ENCODE data around the gene NUP205. TPM values are rescaled to one million over a fixed set of nuclear protein-coding genes. Genes with fewer than 3 reads are reported as not detected.
A peak's percentile ranks its signal among the peaks of the same experiment; 100 is the strongest.

NUP205 gene
- total RNA-seq, 1 donor from 2014 or later: 45.0 TPM

DNA sequence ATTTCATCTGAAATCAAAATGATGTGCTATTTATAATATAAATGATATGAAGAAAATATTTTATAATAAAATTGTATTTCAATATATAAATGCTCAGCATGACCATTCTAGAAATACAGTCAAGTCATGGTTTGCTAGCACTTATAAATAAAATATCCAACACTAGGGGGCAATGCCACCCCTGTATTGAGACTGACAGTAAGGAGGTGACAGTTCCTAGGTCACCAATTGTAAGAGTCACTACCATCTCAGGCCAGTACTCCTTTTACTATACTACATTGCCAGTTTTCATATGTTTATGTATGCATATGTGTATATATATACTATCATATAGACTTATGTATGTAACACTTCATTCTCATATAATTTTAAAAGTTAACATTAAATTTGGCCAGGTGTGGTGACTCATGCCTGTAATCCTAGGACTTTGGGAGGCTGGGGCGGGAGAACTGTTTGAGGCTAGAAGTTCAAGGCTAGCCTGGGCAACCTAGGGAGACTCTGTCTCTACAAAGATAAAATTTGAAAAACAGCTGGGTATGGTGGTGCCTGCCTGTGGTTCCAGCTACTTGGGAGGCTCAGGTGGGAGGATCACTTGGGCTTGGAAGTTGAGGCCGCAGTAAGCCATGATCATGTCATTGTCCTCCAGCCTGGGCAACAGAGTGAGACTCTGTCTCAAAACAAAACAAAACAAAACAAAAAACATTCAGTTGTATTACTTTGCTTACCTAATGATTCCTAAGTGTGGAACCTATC, 45.4 kb upstream of the NUP205 start:
- Histone ChIP-seq H3K4me3 (ENCODE audit: low read depth, low read length) (no peak overlapping the region), H3K36me3 (ENCODE audit: control insufficient read depth, insufficient read depth, low read length) (no peaks in the 10 kb centered on the region), H3K27me3 (ENCODE audit: control insufficient read depth, insufficient read depth, low read length) (no peaks in the 10 kb centered on the region)
- no peak for FAIRE-seq
- DNase-seq (ENCODE audit: low read depth): peak; percentile 80
- TF ChIP-seq, protein P1, sequence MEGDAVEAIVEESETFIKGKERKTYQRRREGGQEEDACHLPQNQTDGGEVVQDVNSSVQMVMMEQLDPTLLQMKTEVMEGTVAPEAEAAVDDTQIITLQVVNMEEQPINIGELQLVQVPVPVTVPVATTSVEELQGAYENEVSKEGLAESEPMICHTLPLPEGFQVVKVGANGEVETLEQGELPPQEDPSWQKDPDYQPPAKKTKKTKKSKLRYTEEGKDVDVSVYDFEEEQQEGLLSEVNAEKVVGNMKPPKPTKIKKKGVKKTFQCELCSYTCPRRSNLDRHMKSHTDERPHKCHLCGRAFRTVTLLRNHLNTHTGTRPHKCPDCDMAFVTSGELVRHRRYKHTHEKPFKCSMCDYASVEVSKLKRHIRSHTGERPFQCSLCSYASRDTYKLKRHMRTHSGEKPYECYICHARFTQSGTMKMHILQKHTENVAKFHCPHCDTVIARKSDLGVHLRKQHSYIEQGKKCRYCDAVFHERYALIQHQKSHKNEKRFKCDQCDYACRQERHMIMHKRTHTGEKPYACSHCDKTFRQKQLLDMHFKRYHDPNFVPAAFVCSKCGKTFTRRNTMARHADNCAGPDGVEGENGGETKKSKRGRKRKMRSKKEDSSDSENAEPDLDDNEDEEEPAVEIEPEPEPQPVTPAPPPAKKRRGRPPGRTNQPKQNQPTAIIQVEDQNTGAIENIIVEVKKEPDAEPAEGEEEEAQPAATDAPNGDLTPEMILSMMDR (IDR thresholded peaks at IDR 0.05; ENCODE audit: insufficient read depth, low read length, severe bottlenecking): peak; percentile 36

DNA sequence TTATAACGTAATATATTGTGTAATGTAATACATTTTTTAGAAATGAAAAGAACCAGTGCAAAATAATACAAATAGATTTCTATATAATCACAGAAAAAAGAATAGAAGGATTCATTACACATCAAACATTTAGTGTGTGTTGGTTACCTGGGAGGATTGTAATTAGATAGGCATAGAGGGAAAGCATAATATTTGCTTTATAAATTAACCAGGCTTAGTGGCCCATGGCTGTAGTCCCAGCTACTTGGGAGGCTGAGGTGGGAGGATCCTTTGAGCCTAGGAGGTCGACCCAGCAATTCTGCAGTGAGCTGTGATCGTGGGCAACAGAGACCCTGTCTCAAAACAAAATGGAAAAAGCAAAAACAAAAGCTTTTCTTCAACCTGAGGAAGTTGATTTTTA, 42.9 kb upstream of the NUP205 start:
- no peaks in the 10 kb centered on the region for H3K27me3 ChIP-seq (ENCODE audit: control insufficient read depth, insufficient read depth, low read length)
- no peak overlapping the region for H3K4me3 ChIP-seq (ENCODE audit: low read depth, low read length)
- TF ChIP-seq, protein P1 (IDR thresholded peaks at IDR 0.05; ENCODE audit: insufficient read depth, low read length, severe bottlenecking): no peak
- FAIRE-seq (no peak), DNase-seq (ENCODE audit: low read depth) (no peak)
- H3K36me3 ChIP-seq (ENCODE audit: control insufficient read depth, insufficient read depth, low read length): no peaks in the 10 kb centered on the region

DNA sequence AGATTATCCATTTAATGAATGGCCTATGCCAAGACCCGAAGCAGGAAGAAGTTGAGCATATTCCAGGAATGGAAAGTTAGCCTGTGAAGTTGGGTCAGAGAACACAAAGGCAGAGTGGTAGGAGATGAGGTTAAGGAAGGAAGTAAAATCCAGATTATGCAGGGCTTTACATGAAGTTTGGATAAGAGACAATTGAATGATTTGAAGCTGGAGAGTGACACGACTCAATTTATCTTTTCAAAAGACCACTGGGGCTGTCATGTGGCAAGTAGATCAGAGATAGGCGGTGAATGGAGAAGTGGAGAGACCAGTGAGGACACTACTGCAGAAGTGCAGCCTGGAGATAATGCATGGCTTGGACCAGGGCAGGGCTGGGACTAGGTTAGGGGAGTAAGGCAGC, 40.7 kb upstream of the NUP205 start:
- Histone ChIP-seq H3K36me3 (ENCODE audit: control insufficient read depth, insufficient read depth, low read length) (no peaks in the 10 kb centered on the region), H3K4me3 (ENCODE audit: low read depth, low read length) (no peak overlapping the region), H3K27me3 (ENCODE audit: control insufficient read depth, insufficient read depth, low read length) (no peaks in the 10 kb centered on the region)
- TF ChIP-seq, protein P1 (IDR thresholded peaks at IDR 0.05; ENCODE audit: insufficient read depth, low read length, severe bottlenecking): no peak
- FAIRE-seq: no peak
- DNase-seq (ENCODE audit: low read depth): no peak

DNA sequence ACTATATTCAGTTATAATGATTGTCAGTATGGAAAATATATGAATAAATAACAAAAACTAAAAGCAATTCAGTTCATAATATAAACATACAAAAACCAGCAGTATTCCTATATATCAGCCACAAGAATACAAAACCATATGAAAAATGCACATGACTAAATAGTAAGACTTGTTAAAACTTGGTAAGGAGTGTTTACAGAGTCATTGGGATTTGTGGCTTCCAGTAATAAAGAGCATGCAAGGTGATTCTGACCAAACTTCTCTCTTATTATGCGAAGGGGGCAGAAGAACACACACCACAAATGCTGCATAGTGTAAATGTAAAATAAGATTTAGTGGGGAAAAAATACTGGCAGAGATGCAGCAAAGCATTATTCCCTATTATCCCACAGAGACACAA, 39.0 kb upstream of the NUP205 start:
- DNase-seq (ENCODE audit: low read depth) (peak; percentile 66), FAIRE-seq (no peak)
- TF ChIP-seq, protein P1 (IDR thresholded peaks at IDR 0.05; ENCODE audit: insufficient read depth, low read length, severe bottlenecking): no peak

DNA sequence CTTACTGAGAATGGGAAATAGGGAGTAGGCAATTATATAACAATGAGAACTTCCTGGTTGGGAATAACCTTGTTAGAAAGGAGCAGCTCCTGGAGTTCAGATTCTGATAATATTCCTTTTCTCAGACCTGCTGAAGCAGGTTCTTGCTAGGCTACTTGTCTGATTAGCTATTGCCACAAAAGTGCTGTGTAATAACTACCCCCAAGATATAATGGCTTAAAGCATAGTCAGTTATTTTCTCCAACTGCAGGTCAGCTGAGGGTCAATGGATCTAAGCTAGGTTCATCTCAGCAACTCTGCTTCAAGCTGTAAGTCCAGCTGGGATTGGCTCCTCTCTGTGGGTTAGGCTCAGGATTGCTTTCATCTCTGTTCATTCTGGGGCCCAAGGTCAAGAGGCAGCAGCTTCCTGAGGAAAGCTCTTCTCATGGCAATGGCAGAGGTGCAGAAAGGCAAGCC, 38.5 kb upstream of the NUP205 start:
- DNase-seq (ENCODE audit: low read depth) (no peak), FAIRE-seq (no peak)
- Histone ChIP-seq H3K36me3 (ENCODE audit: control insufficient read depth, insufficient read depth, low read length) (no peaks in the 10 kb centered on the region), H3K4me3 (ENCODE audit: low read depth, low read length) (no peak overlapping the region), H3K27me3 (ENCODE audit: control insufficient read depth, insufficient read depth, low read length) (no peaks in the 10 kb centered on the region)
- TF ChIP-seq, protein P1 (IDR thresholded peaks at IDR 0.05; ENCODE audit: insufficient read depth, low read length, severe bottlenecking): no peak

More for the DNA sequence above, 39.0 kb upstream of the NUP205 start:
- H3K27me3 ChIP-seq (ENCODE audit: control insufficient read depth, insufficient read depth, low read length): no peaks in the 10 kb centered on the region
- H3K36me3 ChIP-seq (ENCODE audit: control insufficient read depth, insufficient read depth, low read length): no peaks in the 10 kb centered on the region
- no peak overlapping the region for H3K4me3 ChIP-seq (ENCODE audit: low read depth, low read length)

DNA sequence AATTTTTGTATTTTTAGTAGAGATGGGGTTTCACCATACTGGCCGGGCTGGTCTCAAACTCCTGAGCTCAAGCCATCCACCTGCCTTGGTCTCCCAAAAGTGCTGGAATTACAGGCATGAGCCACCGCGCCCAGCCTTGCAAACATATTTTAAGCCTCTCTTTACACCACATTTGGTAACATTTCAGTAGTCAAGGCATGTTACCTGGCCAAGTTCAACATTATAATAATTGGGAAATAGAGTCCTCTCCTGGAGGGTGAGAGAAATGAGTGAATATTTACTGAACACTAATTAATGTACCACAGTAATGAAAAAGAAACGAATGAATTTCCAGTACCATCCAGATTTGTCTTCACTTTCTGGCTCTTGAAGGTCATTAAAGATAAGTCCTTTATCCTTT, 37.8 kb upstream of the NUP205 start:
- DNase-seq (ENCODE audit: low read depth) (no peak), FAIRE-seq (no peak)
- H3K4me3 ChIP-seq (ENCODE audit: low read depth, low read length): no peak overlapping the region
- H3K27me3 ChIP-seq (ENCODE audit: control insufficient read depth, insufficient read depth, low read length): no peaks in the 10 kb centered on the region
- H3K36me3 ChIP-seq (ENCODE audit: control insufficient read depth, insufficient read depth, low read length): no peaks in the 10 kb centered on the region
- TF ChIP-seq, protein P1 (IDR thresholded peaks at IDR 0.05; ENCODE audit: insufficient read depth, low read length, severe bottlenecking): no peak

Measured in bronchial epithelial cell (primary cell).